GM21528 (cell line): ENCODE results near the gene PMAIP1.
"Not testable (repeated sequence)": the region's sequence is repeated elsewhere in the genome, so short reads cannot be mapped to it uniquely, and the experiment has no call there.

Source experiments
- ATAC-seq: cut with Tn5 transposase; IDR thresholded peaks from one replicate; pipeline ENCODE4 v1.9.1; 2021; ENCODE audit warnings: mild to moderate bottlenecking, moderate library complexity; ENCODE audit not compliant: unreplicated experiment, low FRiP score

The PMAIP1 gene

GRCh38 chr18:59881728-59882656 is 17.8 kb upstream of the PMAIP1 start:
- no peak for ATAC-seq

GRCh38 chr18:59884351-59884750 is 15.4 kb upstream of the PMAIP1 start:
- ATAC-seq: no peak

- peak; percentile 80 for ATAC-seq
Measured at GRCh38 chr18:59885579-59886163, 14.1 kb upstream of the PMAIP1 start.

GRCh38 chr18:59886399-59886798 is 13.4 kb upstream of the PMAIP1 start:
- not testable (repeated sequence) for ATAC-seq

GRCh38 chr18:59892123-59892522 is 7.7 kb upstream of the PMAIP1 start:
- ATAC-seq: no peak

- ATAC-seq: no peak
Measured at GRCh38 chr18:59893971-59894370, 5.8 kb upstream of the PMAIP1 start.

- ATAC-seq: no peak
Measured at GRCh38 chr18:59897321-59897954, 2.4 kb upstream of the PMAIP1 start.

- ATAC-seq: no peak
Measured at GRCh38 chr18:59898093-59898492, 1.7 kb upstream of the PMAIP1 start.

GRCh38 chr18:59898609-59899297 is 1.0 kb upstream of the PMAIP1 start:
- peak; percentile 15 for ATAC-seq

GRCh38 chr18:59900222-59901128 is 679 bp downstream of the PMAIP1 start:
- peak; percentile 41 for ATAC-seq

GRCh38 chr18:59902131-59902992 is 2.6 kb downstream of the PMAIP1 start:
- no peak for ATAC-seq

GRCh38 chr18:59902993-59903610 is 3.3 kb downstream of the PMAIP1 start:
- no peak for ATAC-seq

GRCh38 chr18:59904011-59904601 is 4.3 kb downstream of the PMAIP1 start:
- ATAC-seq: no peak

GRCh38 chr18:59905686-59906091 is 5.9 kb downstream of the PMAIP1 start:
- no peak for ATAC-seq

- ATAC-seq: no peak
Measured at GRCh38 chr18:59906203-59906602, 6.4 kb downstream of the PMAIP1 start.

- ATAC-seq: no peak
Measured at GRCh38 chr18:59907172-59907571, 7.4 kb downstream of the PMAIP1 start.

- ATAC-seq: no peak
Measured at GRCh38 chr18:59907660-59908059, 7.9 kb downstream of the PMAIP1 start.

- no peak for ATAC-seq
Measured at GRCh38 chr18:59908799-59909198, 9.0 kb downstream of the PMAIP1 start.
